OCI-LY1 (cell line): ENCODE results near the gene ARAP3.

Experiments used
- H2AFZ ChIP-seq: fragments of 200-600 bp; sonication (generic), shearing (Covaris generic); 2 replicates; pipeline ENCODE4 v1.6.0; 2014; ENCODE audit warnings: antibody characterized with exemption, mild to moderate bottlenecking, low read length
- H3F3A ChIP-seq: fragments of 200-600 bp; sonication (generic), shearing (Covaris generic); 2 replicates; pipeline ENCODE4 v1.6.0; 2014; ENCODE audit warnings: mild to moderate bottlenecking, antibody characterized with exemption, low read length, moderate library complexity; ENCODE audit not compliant: insufficient read depth
- H3K27ac ChIP-seq: fragments of 200-600 bp; sonication (generic); 2 replicates; pipeline ENCODE4 v1.5.1; 2014; ENCODE audit warnings: low read length, mixed run types, mild to moderate bottlenecking, low read depth; ENCODE audit not compliant: poor library complexity, severe bottlenecking
- H3K27me3 ChIP-seq: fragments of 200-600 bp; sonication (generic); 2 replicates; pipeline ENCODE4 v1.6.0; 2014; ENCODE audit warnings: antibody characterized with exemption, mild to moderate bottlenecking, low read length, moderate library complexity; ENCODE audit not compliant: insufficient read depth
- H3K36me3 ChIP-seq: fragments of 200-600 bp; sonication (generic); 2 replicates; pipeline ENCODE4 v1.6.1; 2014; ENCODE audit warnings: mild to moderate bottlenecking, antibody characterized with exemption, low read length, moderate library complexity, mixed read lengths; ENCODE audit not compliant: insufficient read depth
- H3K4me1 ChIP-seq: fragments of 200-600 bp; sonication (generic); 2 replicates; pipeline ENCODE4 v1.5.1; 2014; ENCODE audit warnings: mild to moderate bottlenecking, low read length, moderate library complexity; ENCODE audit not compliant: insufficient read depth, severe bottlenecking
- H3K4me2 ChIP-seq: fragments of 200-600 bp; sonication (generic), shearing (Covaris generic); 2 replicates; pipeline ENCODE4 v1.6.1; 2014; ENCODE audit warnings: low read length
- H3K4me3 ChIP-seq: fragments of 200-600 bp; sonication (generic); 2 replicates; pipeline ENCODE4 v1.5.1; 2014; ENCODE audit warnings: low read length, low read depth, mild to moderate bottlenecking, mixed read lengths; ENCODE audit not compliant: poor library complexity, severe bottlenecking
- H3K79me2 ChIP-seq: fragments of 200-600 bp; shearing (Covaris generic); 2 replicates; pipeline ENCODE4 v1.6.1; 2016; ENCODE audit warnings: mixed run types, low read length, mixed read lengths; ENCODE audit not compliant: insufficient read depth
- H3K9ac ChIP-seq: fragments of 200-600 bp; sonication (generic), shearing (Covaris generic); 2 replicates; pipeline ENCODE4 v1.6.1; 2014; ENCODE audit warnings: mild to moderate bottlenecking, low read length, mixed read lengths
- H3K9me2 ChIP-seq: fragments of 200-600 bp; sonication (generic), shearing (Covaris generic); 2 replicates; pipeline ENCODE4 v1.6.1; 2014; ENCODE audit warnings: low read depth, mild to moderate bottlenecking, low read length, mixed read lengths
- H3K9me3 ChIP-seq: fragments of 200-600 bp; shearing (Covaris generic); 2 replicates; pipeline ENCODE4 v1.6.1; 2014; ENCODE audit warnings: low read length, mixed read lengths
- H4K20me1 ChIP-seq: fragments of 200-600 bp; sonication (generic), shearing (Covaris generic); 2 replicates; pipeline ENCODE4 v1.6.0; 2016; ENCODE audit warnings: mild to moderate bottlenecking, low read length; ENCODE audit not compliant: insufficient read depth
- CTCF ChIP-seq: fragments of 200-600 bp; sonication (generic), shearing (Covaris generic); IDR thresholded peaks from 2 replicates; pipeline ENCODE4 v1.5.1; 2017; ENCODE audit warnings: mild to moderate bottlenecking, antibody characterized with exemption, low read length, moderate library complexity, mixed read lengths
- EZH2 ChIP-seq: fragments of 200-600 bp; sonication (generic), shearing (Covaris generic); IDR thresholded peaks from 2 replicates; pipeline ENCODE4 v1.8.0; 2017; ENCODE audit warnings: borderline replicate concordance, mixed run types, mild to moderate bottlenecking, antibody characterized with exemption, low read length, moderate library complexity, mixed read lengths

ARAP3 gene

GRCh38 chr5:141692919-141693725 is 11.1 kb upstream of the ARAP3 start:
- Histone ChIP-seq H3K36me3 (no peaks in the 10 kb centered on the region), H2AFZ (no peak overlapping the region), H3F3A (no peaks in the 10 kb centered on the region), H3K9me3 (no peaks in the 10 kb centered on the region), H3K27me3 (peaks cover 5% of the 10 kb centered on the region), H3K9me2 (no peaks in the 10 kb centered on the region), H3K79me2 (no peaks in the 10 kb centered on the region), H3K9ac (no peak overlapping the region), H3K27ac (no peak overlapping the region), H3K4me3 (no peak overlapping the region), H3K4me2 (peak overlapping the region; percentile 84; the same call in 1 of the 2 replicates), H3K4me1 (peaks cover 16% of the 10 kb centered on the region), H4K20me1 (no peaks in the 10 kb centered on the region)
- no peak for TF ChIP-seq EZH2
- no peak for TF ChIP-seq CTCF

- H3K27ac ChIP-seq, result no peak overlapping the region
- no peaks in the 10 kb centered on the region for H3K36me3 ChIP-seq
- no peaks in the 10 kb centered on the region for H3K9me2 ChIP-seq
- H3K4me1 ChIP-seq, result peaks cover 16% of the 10 kb centered on the region
- peak overlapping the region; percentile 31; the same call in 1 of the 2 replicates for H3K9ac ChIP-seq
- H3K9me3 ChIP-seq, result no peaks in the 10 kb centered on the region
- peaks cover 5% of the 10 kb centered on the region for H3K27me3 ChIP-seq
- no peaks in the 10 kb centered on the region for H3K79me2 ChIP-seq
- H3K4me3 ChIP-seq, result peak overlapping the region; percentile 53
- no peak for TF ChIP-seq CTCF
- no peak for TF ChIP-seq EZH2
- no peaks in the 10 kb centered on the region for H4K20me1 ChIP-seq
- no peak overlapping the region for H2AFZ ChIP-seq
- H3F3A ChIP-seq, result no peaks in the 10 kb centered on the region
- H3K4me2 ChIP-seq, result peak overlapping the region; percentile 84
Observed at GRCh38 chr5:141692533-141692888, 10.5 kb upstream of the ARAP3 start.

GRCh38 chr5:141691867-141692532 is 10.0 kb upstream of the ARAP3 start:
- no peaks in the 10 kb centered on the region for H4K20me1 ChIP-seq
- peaks cover 16% of the 10 kb centered on the region for H3K4me1 ChIP-seq
- TF ChIP-seq CTCF, result peak; percentile 90
- no peak for TF ChIP-seq EZH2
- H2AFZ ChIP-seq, result no peak overlapping the region
- no peaks in the 10 kb centered on the region for H3K79me2 ChIP-seq
- no peaks in the 10 kb centered on the region for H3K36me3 ChIP-seq
- H3K9me3 ChIP-seq, result no peaks in the 10 kb centered on the region
- H3F3A ChIP-seq, result no peaks in the 10 kb centered on the region
- peak overlapping the region; percentile 84 for H3K4me2 ChIP-seq
- no peaks in the 10 kb centered on the region for H3K9me2 ChIP-seq
- H3K27me3 ChIP-seq, result peaks cover 5% of the 10 kb centered on the region
- H3K4me3 ChIP-seq, result peak overlapping the region; percentile 53
- H3K27ac ChIP-seq, result no peak overlapping the region
- H3K9ac ChIP-seq, result peak overlapping the region; percentile 31; the same call in 1 of the 2 replicates
